PC-3 (cell line): ENCODE results near the gene C4orf50. TPM values are rescaled to one million over a fixed set of nuclear protein-coding genes. Genes with fewer than 3 reads are reported as not detected.

Source experiments
- ATAC-seq: fragments of 200-7000 bp; cut with Tn5 transposase; 2 replicates; pipeline ENCODE4 v1.9.1; 2020; ENCODE audit warnings: mild to moderate bottlenecking, moderate library complexity
- BruUV-seq: library from RNA; stranded (reverse); fragments of 400-500 nt; replicated peaks from 2 replicates; lab custom pipeline; 2021; lab: Mats Ljungman, UMichigan
- CTCF ChIA-PET: fragments of 300-600 bp; sonication (Branson Sonifier 250); formaldehyde crosslinking; loops from one replicate; lab custom pipeline; 2022; ENCODE audit warnings: antibody characterized with exemption; lab: Charles Lee
- POLR2A ChIA-PET: fragments of 300-600 bp; sonication (Branson Sonifier 250); formaldehyde crosslinking; loops from one replicate; lab custom pipeline; 2022; ENCODE audit warnings: antibody characterized with exemption; ENCODE audit not compliant: unreplicated experiment; lab: Charles Lee
- DNase-seq: peaks from one replicate; pipeline ENCODE4 v3.0.0-alpha.2; 2015
- H2AFZ ChIP-seq: fragments of 300-600 bp; sonication (generic); 2 replicates; pipeline ENCODE4 v1.6.0; 2016; ENCODE audit warnings: antibody characterized with exemption, low read length
- H3F3A ChIP-seq: fragments of 300-600 bp; sonication (generic); one replicate; pipeline ENCODE4 v1.6.0; 2017; ENCODE audit warnings: antibody characterized with exemption, low read length, control low read depth, mild to moderate bottlenecking; ENCODE audit not compliant: unreplicated experiment
- H3K27ac ChIP-seq: fragments of 300-600 bp; sonication (generic); 2 replicates; pipeline ENCODE4 v1.5.1; 2016; ENCODE audit warnings: mild to moderate bottlenecking, low read length
- H3K27me3 ChIP-seq: fragments of 300-600 bp; sonication (generic); 2 replicates; pipeline ENCODE4 v1.6.1; 2016; ENCODE audit warnings: low read length, mixed read lengths
- H3K36me3 ChIP-seq: fragments of 300-600 bp; sonication (generic); 2 replicates; pipeline ENCODE4 v1.6.1; 2016; ENCODE audit warnings: low read depth, mixed run types, low read length, mixed read lengths
- H3K4me1 ChIP-seq: fragments of 300-600 bp; sonication (generic); 2 replicates; pipeline ENCODE4 v1.5.1; 2016; ENCODE audit warnings: low read length; ENCODE audit not compliant: insufficient read depth
- H3K4me2 ChIP-seq: fragments of 300-600 bp; sonication (generic); 2 replicates; pipeline ENCODE4 v1.6.0; 2016; ENCODE audit warnings: low read length
- H3K4me3 ChIP-seq: fragments of 300-600 bp; sonication (generic); 2 replicates; pipeline ENCODE4 v1.5.1; 2016; ENCODE audit warnings: mild to moderate bottlenecking, low read length, mixed read lengths
- H3K79me2 ChIP-seq: fragments of 300-600 bp; sonication (generic); 2 replicates; pipeline ENCODE4 v1.6.1; 2017; ENCODE audit warnings: low read length, mixed read lengths
- H3K9ac ChIP-seq: fragments of 300-600 bp; sonication (generic); 2 replicates; pipeline ENCODE4 v1.6.0; 2016; ENCODE audit warnings: mild to moderate bottlenecking, low read length
- H3K9me2 ChIP-seq: fragments of 300-600 bp; sonication (generic); replicated peaks from 2 replicates; pipeline ENCODE4 v1.6.1; 2016; ENCODE audit warnings: mixed run types, low read length, mixed read lengths
- H3K9me3 ChIP-seq: fragments of 300-600 bp; sonication (generic); 2 replicates; pipeline ENCODE4 v1.6.1; 2016; ENCODE audit warnings: low read length, mixed read lengths
- H4K20me1 ChIP-seq: fragments of 300-600 bp; sonication (generic); 2 replicates; pipeline ENCODE4 v1.6.1; 2016; ENCODE audit warnings: low read length, mixed read lengths
- CTCF ChIP-seq: fragments of 300-600 bp; sonication (generic); conservative IDR thresholded peaks from 2 replicates; pipeline ENCODE4 v1.5.1; 2017; ENCODE audit warnings: antibody characterized with exemption, low read depth, mild to moderate bottlenecking, low read length
- EZH2 ChIP-seq: fragments of 300-600 bp; sonication (generic); IDR thresholded peaks from one replicate; pipeline ENCODE4 v1.6.1; 2017; ENCODE audit warnings: antibody characterized with exemption, mild to moderate bottlenecking, low read length; ENCODE audit not compliant: unreplicated experiment
- EZH2phosphoT487 ChIP-seq: fragments of 300-600 bp; sonication (generic); IDR thresholded peaks from 2 replicates; pipeline ENCODE4 v1.6.1; 2018; ENCODE audit warnings: mild to moderate bottlenecking, antibody characterized with exemption, low read length, borderline replicate concordance
- intact Hi-C: fragments of 100-400 bp; cut with micrococcal nuclease; formaldehyde crosslinking; loops from 2 replicates; pipeline ENCODE4 v1.9.0; 2023
- total RNA-seq: library from RNA; depleted of rRNA; stranded (reverse); fragments of >200 nt; gene quantifications from 2 replicates; pipeline ENCODE4 v1.2.3, GENCODE V29; 2014

The C4orf50 gene
- total RNA-seq, 1 experiment from 2014 or later = not detected

DNA sequence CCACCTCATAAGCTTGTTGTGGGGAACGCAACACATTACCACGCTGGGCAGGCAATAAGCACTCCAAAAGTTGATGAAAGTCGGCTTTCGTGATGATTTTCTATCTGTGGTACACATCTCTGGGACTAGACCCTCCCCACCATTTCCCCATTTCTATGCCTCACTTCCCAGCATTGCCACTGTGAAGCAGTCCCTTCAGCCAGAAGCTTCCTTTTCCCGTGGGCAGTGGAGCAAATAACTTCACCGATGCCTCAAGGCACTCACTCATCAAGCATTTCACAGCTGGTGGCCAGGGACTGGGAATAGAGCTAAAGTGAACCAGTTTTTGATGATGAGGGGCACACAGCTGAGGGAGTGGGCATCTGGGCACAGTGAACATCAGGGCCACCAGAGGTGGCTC lies 18.9 kb downstream of the C4orf50 start:
- Histone ChIP-seq H3K4me2 (no peak overlapping the region), H3K36me3 (no peaks in the 10 kb centered on the region), H4K20me1 (no peaks in the 10 kb centered on the region), H3K4me1 (no peaks in the 10 kb centered on the region), H3K9ac (no peak overlapping the region), H3K9me3 (no peaks in the 10 kb centered on the region), H2AFZ (no peak overlapping the region), H3K4me3 (no peak overlapping the region), H3K79me2 (no peaks in the 10 kb centered on the region), H3K9me2 (no peaks in the 10 kb centered on the region), H3K27me3 (peaks cover 24% of the 10 kb centered on the region), H3K27ac (no peak overlapping the region), H3F3A (no peaks in the 10 kb centered on the region)
- ChIA-PET CTCF (no interaction called here), POLR2A (no interaction called here)
- BruUV-seq = no TSS peak
- DNase-seq (no peak), ATAC-seq (no peak)
- TF ChIP-seq EZH2 (no peak), CTCF (no peak), EZH2phosphoT487 (no peak)
- intact Hi-C loops = no loop called here

DNA sequence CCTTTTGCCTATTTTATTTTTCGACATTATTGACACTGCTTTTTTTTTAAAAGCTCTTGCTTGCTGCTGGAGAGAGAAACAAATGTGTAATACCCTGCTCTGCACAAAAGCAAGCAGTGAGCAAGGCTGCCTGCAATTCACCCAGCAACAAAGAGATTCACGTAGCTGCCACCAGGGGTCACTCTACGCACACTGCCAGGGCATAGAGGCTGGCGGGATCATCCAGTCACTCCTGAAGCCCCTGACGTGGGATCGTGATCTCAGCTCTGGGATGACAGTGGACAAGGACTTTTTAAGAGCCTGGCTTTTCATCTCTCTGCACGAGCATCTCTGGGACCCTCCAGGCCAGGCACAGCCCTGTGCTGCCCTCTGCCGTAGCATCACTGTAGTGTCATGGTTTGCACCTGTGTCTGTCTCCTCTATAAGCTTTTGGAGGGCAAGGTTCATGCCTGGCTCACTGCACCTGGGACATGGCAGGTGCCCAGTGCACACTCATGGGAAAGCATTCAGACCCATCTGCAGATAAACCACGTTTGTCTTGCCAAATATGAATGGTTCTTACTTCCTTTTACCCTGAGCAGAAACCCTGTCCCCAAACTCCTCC lies 19.8 kb downstream of the C4orf50 start:
- H3K4me2 ChIP-seq = no peak overlapping the region
- no peaks in the 10 kb centered on the region for H3F3A ChIP-seq
- H3K9ac ChIP-seq = no peak overlapping the region
- ChIA-PET POLR2A (no interaction called here), CTCF (interaction anchor here (0.6 kb wide), 2 partner anchors 101 to 211 kb away, joined by 3 read pairs; no protein-coding TSS in a partner anchor)
- no peaks in the 10 kb centered on the region for H3K36me3 ChIP-seq
- peak; percentile 59 for DNase-seq
- intact Hi-C loops = no loop called here
- no peak overlapping the region for H3K4me3 ChIP-seq
- TF ChIP-seq EZH2phosphoT487 = no peak
- peak; percentile 93 for TF ChIP-seq CTCF
- no peak for TF ChIP-seq EZH2
- no TSS peak for BruUV-seq
- peaks cover 24% of the 10 kb centered on the region for H3K27me3 ChIP-seq
- no peak overlapping the region for H2AFZ ChIP-seq
- no peaks in the 10 kb centered on the region for H3K4me1 ChIP-seq
- no peaks in the 10 kb centered on the region for H3K9me3 ChIP-seq
- no peaks in the 10 kb centered on the region for H4K20me1 ChIP-seq
- peak; percentile 89 for ATAC-seq
- H3K79me2 ChIP-seq = no peaks in the 10 kb centered on the region
- H3K27ac ChIP-seq = no peak overlapping the region
- H3K9me2 ChIP-seq = no peaks in the 10 kb centered on the region

GRCh38 chr4:5996641-5997040 lies 21.6 kb downstream of the C4orf50 start:
- no peak overlapping the region for H2AFZ ChIP-seq
- ChIA-PET CTCF (no interaction called here), POLR2A (no interaction called here)
- no peaks in the 10 kb centered on the region for H3F3A ChIP-seq
- peaks cover 24% of the 10 kb centered on the region for H3K27me3 ChIP-seq
- TF ChIP-seq EZH2 (no peak), EZH2phosphoT487 (no peak), CTCF (no peak)
- H3K4me2 ChIP-seq = no peak overlapping the region
- H4K20me1 ChIP-seq = no peaks in the 10 kb centered on the region
- no peak for ATAC-seq
- no peaks in the 10 kb centered on the region for H3K9me3 ChIP-seq
- no peak overlapping the region for H3K9ac ChIP-seq
- no peaks in the 10 kb centered on the region for H3K79me2 ChIP-seq
- no peak for DNase-seq
- intact Hi-C loops = no loop called here
- no peak overlapping the region for H3K4me3 ChIP-seq
- H3K9me2 ChIP-seq = no peaks in the 10 kb centered on the region
- no peak overlapping the region for H3K27ac ChIP-seq
- no peaks in the 10 kb centered on the region for H3K36me3 ChIP-seq
- no TSS peak for BruUV-seq
- H3K4me1 ChIP-seq = no peaks in the 10 kb centered on the region
